GM12878 (cell line): ENCODE measurements around the gene EPB41L4B. TPM values are rescaled to one million over a fixed set of nuclear protein-coding genes. Genes with fewer than 3 reads are reported as not detected.

Experiments
- ATAC-seq: fragments of 200-7000 bp; cut with Tn5 transposase; 3 replicates; pipeline ENCODE4 v1.9.1; 2020; ENCODE audit warnings: mild to moderate bottlenecking, moderate library complexity
- BruUV-seq: library from RNA; stranded (reverse); fragments of 400-500 nt; replicated peaks from 2 replicates; lab custom pipeline; 2021; lab: Mats Ljungman, UMichigan
- CTCF ChIA-PET: fragments of 300-600 bp; sonication (Branson Sonifier 250); formaldehyde crosslinking; extraction: SDS; loops from one replicate; lab custom pipeline; 2021; ENCODE audit warnings: inconsistent platforms; lab: Yijun Ruan, JAX
- POLR2A ChIA-PET: fragments of 350-600 bp; formaldehyde crosslinking; extraction: SDS; loops from one replicate; lab custom pipeline; 2021; ENCODE audit warnings: inconsistent platforms; lab: Charles Lee
- RAD21 ChIA-PET: fragments of 300-600 bp; sonication (Branson Sonifier 250); formaldehyde crosslinking; loops from one replicate; lab custom pipeline; 2023; ENCODE audit warnings: antibody characterized with exemption; ENCODE audit not compliant: unreplicated experiment; lab: Charles Lee
- SMC1A ChIA-PET: fragments of 300-600 bp; sonication (Branson Sonifier 250); formaldehyde crosslinking; loops from one replicate; lab custom pipeline; 2023; ENCODE audit not compliant: unreplicated experiment, uncharacterized antibody; lab: Charles Lee
- DNase-seq: peaks from one replicate; pipeline ENCODE4 v3.0.0-alpha.2; 2011; ENCODE audit warnings: low read depth, low spot score
- FAIRE-seq: peaks from 3 replicates; lab custom pipeline; 2011; peaks lifted over from hg19 to GRCh38; lab: Jason Lieb, UNC
- H2AFZ ChIP-seq: 2 replicates; pipeline ENCODE4 v1.6.0; 2011; ENCODE audit warnings: low read depth, low read length, control low read depth; ENCODE audit not compliant: control insufficient read depth
- H3K27ac ChIP-seq: 2 replicates; pipeline ENCODE4 v1.5.1; 2011; ENCODE audit warnings: control low read depth; ENCODE audit not compliant: control insufficient read depth, insufficient read depth
- H3K27me3 ChIP-seq, 2 experiments: replicated peaks in 1 of 2; 2 replicates each; pipeline versions ENCODE4 v1.6.0 to v1.6.1; 2011; ENCODE audit warnings: low read length in 1 of 2; ENCODE audit not compliant: control insufficient read depth in 2 of 2, insufficient read depth in 2 of 2
- H3K36me3 ChIP-seq, 2 experiments: 2 replicates each; pipeline ENCODE4 v1.5.1; 2011; ENCODE audit warnings: low read length in 1 of 2; ENCODE audit not compliant: control insufficient read depth in 2 of 2, insufficient read depth in 2 of 2
- H3K4me1 ChIP-seq: 2 replicates; pipeline ENCODE4 v1.6.1; 2011; ENCODE audit warnings: mild to moderate bottlenecking, low read length, moderate library complexity, mixed read lengths; ENCODE audit not compliant: control insufficient read depth, insufficient read depth
- H3K4me2 ChIP-seq: 2 replicates; pipeline ENCODE4 v1.6.0; 2011; ENCODE audit warnings: control low read depth; ENCODE audit not compliant: control insufficient read depth, insufficient read depth
- H3K4me3 ChIP-seq: fragments of 200-600 bp; sonication (generic); 2 replicates; pipeline ENCODE4 v1.5.1; 2016
- H3K79me2 ChIP-seq: 2 replicates; pipeline ENCODE4 v1.6.0; 2011; ENCODE audit warnings: low read length; ENCODE audit not compliant: control insufficient read depth, insufficient read depth
- H3K9ac ChIP-seq: 2 replicates; pipeline ENCODE4 v1.8.0; 2011; ENCODE audit warnings: low read length, control low read depth, mixed read lengths; ENCODE audit not compliant: control insufficient read depth, insufficient read depth
- H3K9me3 ChIP-seq: replicated peaks from 3 replicates; pipeline ENCODE4 v1.5.1; 2011; ENCODE audit warnings: mild to moderate bottlenecking, low read length; ENCODE audit not compliant: control insufficient read depth, insufficient read depth
- H4K20me1 ChIP-seq: 2 replicates; pipeline ENCODE4 v1.6.0; 2011; ENCODE audit not compliant: control insufficient read depth, insufficient read depth
- DPF2 ChIP-seq: fragments of 450-650 bp; IDR thresholded peaks from 2 replicates; pipeline ENCODE4 v1.6.1; 2017; ENCODE audit warnings: mild to moderate bottlenecking
- HDAC2 ChIP-seq: fragments of 200-600 bp; sonication (generic); IDR thresholded peaks from 2 replicates; pipeline ENCODE4 v1.6.1; 2017
- SIX5 ChIP-seq: IDR thresholded peaks from 2 replicates; pipeline ENCODE4 v1.6.1; 2011; ENCODE audit warnings: mild to moderate bottlenecking, low read depth, low read length, moderate library complexity; ENCODE audit not compliant: severe bottlenecking
- SPI1 ChIP-seq: IDR thresholded peaks from 2 replicates; pipeline ENCODE4 v1.6.1; 2011; ENCODE audit warnings: low read depth, mild to moderate bottlenecking, low read length, moderate library complexity, borderline replicate concordance; ENCODE audit not compliant: insufficient read depth
- WGBS: methylation state at CpG from one replicate; pipeline ENCODE4 v1.1.6; 2016; ENCODE audit warnings: low lambda C conversion rate; ENCODE audit not compliant: insufficient replicate concordance, insufficient coverage; ENCODE audit errors: missing lambda C conversion rate; 5-methylcytosine and 5-hydroxymethylcytosine counted together
- in situ Hi-C: fragments of 300-500 bp; cut with MboI; formaldehyde crosslinking; loops from 9 replicates; pipeline ENCODE4 v1.14.3; 2018; ENCODE audit warnings: mixed read lengths
- intact Hi-C: fragments of 100-400 bp; cut with micrococcal nuclease; formaldehyde crosslinking; loops from one replicate; pipeline ENCODE4 v1.14.2; 2022; ENCODE audit not compliant: unreplicated experiment
- polyA plus RNA-seq, 11 experiments: library from polyadenylated mRNA; depleted of rRNA in 4 of 11; unstranded in 6 of 11; stranded (reverse) in 5 of 11; fragments of >200 nt; fragmentation: Nextera tagmentation in 4 of 11; fragmentation: Illumina TruSeq in 1 of 11; extraction: Ambion mirVana in 4 of 11; extraction: Trizol in 1 of 11; gene quantifications; 1 replicate in 1 of 11; 2 replicates in 10 of 11; pipeline versions ENCODE4 v1.2.1 to v1.2.3, GENCODE V29; 2011 to 2016; ENCODE audit warnings: inconsistent platforms in 2 of 11, missing spikeins in 2 of 11, low read depth in 1 of 11
- total RNA-seq, 4 experiments: library from RNA; depleted of rRNA in 3 of 4; stranded (reverse); fragments of >200 nt in 3 of 4; fragmentation: Illumina TruSeq in 1 of 4; extraction: Trizol in 1 of 4; gene quantifications; 2 replicates each; pipeline versions ENCODE4 v1.2.1 to v1.2.3, GENCODE V29; 2013 to 2021
- TF ChIP-seq, protein P1 (sequence below): IDR thresholded peaks from 2 replicates; pipeline ENCODE4 v1.6.1; 2012; ENCODE audit warnings: low read depth, low read length, improper control_type of control experiment

Gene EPB41L4B
- total and polyA plus RNA-seq, 10 of the 15 experiments (the other 5 are each of a cell fraction or from before 2014, with no cell fraction given): 0.04 to 0.75 (median 0.13) TPM; not detected in 1

DNA sequence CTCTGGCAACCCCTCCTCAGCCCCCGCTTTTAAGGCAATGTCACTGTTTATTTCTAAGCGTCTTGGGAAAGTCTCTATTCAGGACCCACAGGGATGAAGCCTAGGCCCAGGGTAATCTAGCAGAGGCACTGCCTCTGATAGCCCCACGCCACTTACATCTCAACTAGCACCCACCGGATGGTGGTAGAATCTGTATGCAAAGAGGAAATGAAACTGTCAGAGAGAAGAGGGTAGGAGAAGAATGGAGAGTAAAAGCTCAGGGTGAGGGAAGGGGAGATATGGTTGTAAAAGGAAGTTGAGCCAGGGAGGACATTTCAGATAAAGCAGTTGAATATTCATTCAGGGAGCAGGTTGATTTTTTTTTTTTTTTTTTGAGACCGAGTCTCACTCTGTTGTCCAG lies 156.8 kb downstream of the EPB41L4B start:
- CTCF ChIA-PET: no interaction called here
- H3K4me2 ChIP-seq: no peak overlapping the region
- ATAC-seq: peak; percentile 76

GRCh38 chr9:109163194-109163593 lies 157.7 kb downstream of the EPB41L4B start:
- Histone ChIP-seq H3K79me2 (no peaks in the 10 kb centered on the region), H3K4me3 (no peak overlapping the region), H3K27ac (no peak overlapping the region), H4K20me1 (no peaks in the 10 kb centered on the region), H3K9ac (no peak overlapping the region), H3K4me2 (no peak overlapping the region), H3K27me3 (peaks cover 5 to 7% of the 10 kb centered on the region in 2 experiments; a peak in 2 of 4 replicates), H3K9me3 (no peaks in the 10 kb centered on the region; the same call in 2 of the 3 replicates), H3K36me3 (no peaks in the 10 kb centered on the region), H2AFZ (no peak overlapping the region), H3K4me1 (0 out of 2 replicates have a peak, but pooled peaks cover 6% of the 10 kb centered on the region)
- ChIA-PET CTCF (no interaction called here), SMC1A (no interaction called here), POLR2A (no interaction called here), RAD21 (no interaction called here)
- DNase-seq (no peak), FAIRE-seq (no peak), ATAC-seq (no peak)
- BruUV-seq: no TSS peak
- in situ Hi-C loops (no loop called here), intact Hi-C loops (no loop called here)
- 62% methylated on average over 1 of the region's 1 CpG for WGBS
- TF ChIP-seq, protein P1, sequence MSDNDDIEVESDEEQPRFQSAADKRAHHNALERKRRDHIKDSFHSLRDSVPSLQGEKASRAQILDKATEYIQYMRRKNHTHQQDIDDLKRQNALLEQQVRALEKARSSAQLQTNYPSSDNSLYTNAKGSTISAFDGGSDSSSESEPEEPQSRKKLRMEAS: no peak
- TF ChIP-seq HDAC2: no peak
- no peak for TF ChIP-seq DPF2

More for the DNA sequence above, 156.8 kb downstream of the EPB41L4B start:
- DNase-seq (no peak), FAIRE-seq (no peak)
- no TSS peak for BruUV-seq
- in situ Hi-C loops (no loop called here), intact Hi-C loops (no loop called here)
- TF ChIP-seq SIX5 (no peak), SPI1 (peak; percentile 89)
- no peaks in the 10 kb centered on the region; the same call in 2 of the 3 replicates for H3K9me3 ChIP-seq
- ChIA-PET SMC1A (no interaction called here), POLR2A (no interaction called here), RAD21 (no interaction called here)
- no peak overlapping the region for H2AFZ ChIP-seq
- no peaks in the 10 kb centered on the region for H3K36me3 ChIP-seq
- peaks cover 5 to 7% of the 10 kb centered on the region in 2 experiments; a peak in 3 of 4 replicates for H3K27me3 ChIP-seq
- no peak overlapping the region for H3K9ac ChIP-seq
- WGBS: 43% methylated on average over 4 of the region's 5 CpGs
- no peak overlapping the region for H3K4me3 ChIP-seq
- no peaks in the 10 kb centered on the region for H3K79me2 ChIP-seq
- H4K20me1 ChIP-seq: no peaks in the 10 kb centered on the region
- no peak overlapping the region for H3K27ac ChIP-seq
- H3K4me1 ChIP-seq: 0 out of 2 replicates have a peak, but pooled peaks cover 6% of the 10 kb centered on the region
